ENCODE data around the gene AFM.
"Not testable (repeated sequence)": the region's sequence is repeated elsewhere in the genome, so short reads cannot be mapped to it uniquely, and the experiment has no call there.

The AFM gene

DNA sequence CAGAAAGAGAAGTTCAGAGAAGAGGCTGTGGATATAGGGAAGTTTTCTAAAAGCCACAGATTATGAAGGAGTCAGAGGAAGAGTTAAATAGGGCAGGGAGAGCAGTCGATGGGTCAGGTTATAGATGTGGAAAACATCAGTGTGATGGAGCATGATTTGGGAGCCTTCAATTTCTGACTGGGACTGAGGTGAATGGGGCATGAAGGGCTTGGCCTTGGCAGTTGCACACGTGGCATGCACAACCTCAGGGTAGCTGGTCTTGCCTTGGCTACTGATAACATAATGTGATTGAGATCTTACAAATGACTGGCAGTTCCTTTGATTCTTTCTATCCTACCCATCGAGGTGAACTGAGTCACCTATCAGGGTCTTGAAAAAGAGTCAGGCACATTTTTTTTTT is 59.7 kb downstream of the AFM start:
- Histone ChIP-seq H3K4me3 (ENCODE audit: low read length in 2 of 2) (no peak overlapping the region), H3K4me1 (ENCODE audit: control insufficient read depth, insufficient read depth, low read length) (no peaks in the 10 kb centered on the region), H3K36me3 (ENCODE audit: control insufficient read depth in 2 of 2, insufficient read depth in 2 of 2, low read length in 2 of 2) (no peaks in the 10 kb centered on the region), H3K27me3 (ENCODE audit: control insufficient read depth in 1 of 2, insufficient read depth in 2 of 2, low read length in 2 of 2) (no peaks in the 10 kb centered on the region), H3K27ac (ENCODE audit: low read length) (no peak overlapping the region), H3K9ac (ENCODE audit: low read length in 2 of 2) (no peak overlapping the region), H3K9me3 (ENCODE audit: control insufficient read depth in 2 of 2, low read length in 2 of 2) (no peaks in the 10 kb centered on the region)

GRCh38 chr4:73544620-73545019 is 63.1 kb downstream of the AFM start:
- Histone ChIP-seq H3K4me3 (ENCODE audit: low read length in 2 of 2) (no peak overlapping the region), H3K27me3 (ENCODE audit: control insufficient read depth in 1 of 2, insufficient read depth in 2 of 2, low read length in 2 of 2) (no peaks in the 10 kb centered on the region), H3K9ac (ENCODE audit: low read length in 2 of 2) (no peak overlapping the region), H3K9me3 (ENCODE audit: control insufficient read depth in 2 of 2, low read length in 2 of 2) (no peaks in the 10 kb centered on the region), H3K27ac (ENCODE audit: low read length) (no peak overlapping the region), H3K4me1 (ENCODE audit: control insufficient read depth, insufficient read depth, low read length) (no peaks in the 10 kb centered on the region), H3K36me3 (ENCODE audit: control insufficient read depth in 2 of 2, insufficient read depth in 2 of 2, low read length in 2 of 2) (no peaks in the 10 kb centered on the region)

GRCh38 chr4:73550865-73551264 is 69.3 kb downstream of the AFM start:
- H3K27ac ChIP-seq (ENCODE audit: low read length); H3K27me3 ChIP-seq (ENCODE audit: control insufficient read depth in 1 of 2, insufficient read depth in 2 of 2, low read length in 2 of 2); H3K36me3 ChIP-seq (ENCODE audit: control insufficient read depth in 2 of 2, insufficient read depth in 2 of 2, low read length in 2 of 2); H3K4me3 ChIP-seq (ENCODE audit: low read length in 2 of 2); H3K9ac ChIP-seq (ENCODE audit: low read length in 2 of 2); H3K4me1 ChIP-seq (ENCODE audit: control insufficient read depth, insufficient read depth, low read length); H3K9me3 ChIP-seq (ENCODE audit: control insufficient read depth in 2 of 2, low read length in 2 of 2): not testable (repeated sequence)

Measured in stomach smooth muscle (tissue), 2 donors.